HUDEP-2 (cell line): Measurements from ENCODE around the gene KLHDC7B.

ENCODE experiments used
- DNase-seq, 76 experiments: peaks; one replicate each; lab custom pipeline; 2025; ENCODE audit not compliant: unreplicated experiment in 76 of 76; lab: John Stamatoyannopoulos, UW

Gene KLHDC7B

DNA sequence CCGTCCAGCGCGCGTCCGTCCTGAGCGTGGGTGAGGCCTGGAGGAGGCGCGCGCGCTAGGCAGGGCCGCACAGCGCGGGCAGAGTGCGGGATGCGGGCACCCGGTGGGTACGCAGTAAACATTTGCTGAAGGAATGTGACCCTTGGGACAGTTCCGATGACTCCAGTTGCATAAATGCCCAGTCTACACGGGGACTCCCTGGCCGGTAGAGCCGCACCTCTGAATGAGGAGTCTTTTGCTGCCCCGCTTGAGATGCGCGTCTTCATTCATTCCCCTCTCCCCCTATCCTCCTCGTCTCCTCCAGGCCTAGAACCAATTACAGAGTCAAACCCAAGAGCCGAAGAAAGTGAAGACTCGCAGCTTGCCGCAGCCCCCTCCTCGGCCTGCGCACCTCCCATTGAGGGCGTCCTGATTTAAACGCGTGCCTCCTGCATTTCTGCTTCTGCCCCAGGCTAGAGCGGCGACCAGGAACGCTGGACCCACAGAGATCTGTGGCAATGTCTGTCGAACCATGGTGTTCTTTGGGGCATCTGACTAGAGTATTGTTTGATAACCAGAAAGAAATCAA lies 37.7 kb downstream of the KLHDC7B start:
- peak in 1 of 76 experiments; percentile 61 for DNase-seq

DNA sequence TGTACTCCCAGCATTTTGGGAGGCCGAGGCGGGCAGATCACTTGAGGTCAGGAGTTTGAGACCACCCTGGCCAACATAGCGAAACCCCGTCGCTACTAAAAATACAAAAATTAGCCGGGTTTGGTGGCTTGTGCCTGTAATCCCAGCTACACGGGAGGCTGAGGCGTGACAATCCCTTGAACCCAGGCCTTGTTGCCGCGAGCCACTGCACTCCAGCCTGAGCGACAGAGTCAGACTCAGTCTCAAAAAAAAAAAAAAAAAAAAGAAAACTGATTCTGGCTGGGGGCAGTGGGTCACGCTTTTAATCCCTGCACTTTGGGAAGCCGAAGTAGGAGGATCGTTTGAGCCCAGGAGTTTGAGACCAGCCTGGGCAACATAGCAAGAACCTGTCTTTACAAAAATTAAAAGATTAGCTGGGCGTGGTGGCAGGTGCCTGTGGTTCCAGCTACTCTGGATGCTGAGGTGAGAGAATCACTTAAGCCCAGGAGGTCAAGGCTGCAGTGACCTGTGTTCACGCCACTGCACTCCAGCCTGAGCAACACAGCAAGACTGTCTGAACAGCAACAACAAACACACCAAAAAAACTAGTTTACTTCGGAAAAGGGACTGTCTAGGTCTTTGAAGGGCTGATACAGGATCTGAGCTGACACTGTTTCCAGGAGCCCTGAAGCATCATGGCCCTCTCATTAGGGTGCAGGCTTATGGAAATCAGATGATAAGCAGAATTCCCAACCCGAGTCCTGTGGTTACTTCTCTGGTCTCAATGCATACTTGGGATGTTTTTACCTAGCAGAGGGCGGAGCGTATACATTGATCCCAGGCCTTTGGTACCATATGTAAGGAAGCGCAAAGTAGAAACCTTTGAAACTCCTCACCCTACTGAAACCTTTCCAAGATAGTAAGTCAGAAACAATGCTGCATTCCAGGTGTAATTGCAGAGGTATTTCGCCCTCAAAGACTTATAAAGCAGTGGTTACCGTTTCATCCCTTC lies 38.7 kb downstream of the KLHDC7B start:
- DNase-seq, result no peak

- DNase-seq, result no peak
Observed at GRCh38 chr22:50585238-50585637, 39.5 kb downstream of the KLHDC7B start.

- DNase-seq, result no peak
Observed at GRCh38 chr22:50585781-50586180, 40.1 kb downstream of the KLHDC7B start.

GRCh38 chr22:50586416-50586815 lies 40.7 kb downstream of the KLHDC7B start:
- DNase-seq, result no peak

DNA sequence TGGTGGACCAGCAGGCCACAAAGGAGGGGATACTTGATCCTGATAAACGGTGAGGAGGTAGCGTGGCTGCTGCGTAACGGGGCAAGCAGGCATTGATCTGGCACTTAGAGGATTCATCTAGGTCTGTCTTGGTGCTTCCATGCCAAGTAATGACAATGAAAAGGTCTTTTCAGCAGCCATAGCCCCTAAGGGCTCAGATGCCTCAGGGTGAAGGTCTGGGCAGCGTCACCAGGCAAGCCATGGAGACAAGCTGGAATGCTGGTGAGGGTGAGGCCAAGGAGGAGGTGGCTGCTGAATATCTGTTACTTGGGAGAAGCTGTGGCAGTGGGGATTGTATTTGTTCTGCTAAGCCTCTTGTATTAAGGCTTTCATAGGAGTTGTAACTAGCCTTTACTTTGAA lies 41.7 kb downstream of the KLHDC7B start:
- DNase-seq, result no peak

DNA sequence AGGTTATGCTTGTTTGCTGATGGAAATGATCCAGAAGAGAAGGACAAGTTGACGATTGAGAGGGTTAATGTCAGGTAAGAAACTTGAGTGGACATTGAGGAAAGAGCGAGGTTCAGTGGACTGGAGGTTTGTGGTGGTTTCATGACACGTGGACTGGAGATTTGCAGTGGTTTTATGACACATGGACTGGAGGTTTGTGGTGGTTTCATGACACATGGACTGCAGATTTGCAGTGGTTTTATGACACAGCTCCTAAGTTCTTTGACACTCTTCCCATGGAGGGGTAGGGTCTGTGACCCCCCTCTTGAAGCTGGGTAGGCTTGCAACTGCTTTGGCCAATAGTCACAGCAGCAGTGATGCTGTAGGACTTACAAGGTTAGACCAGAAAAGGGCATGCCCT lies 49.5 kb downstream of the KLHDC7B start:
- DNase-seq, result no peak

GRCh38 chr22:50597097-50597496 lies 51.4 kb downstream of the KLHDC7B start:
- DNase-seq, result no peak

DNA sequence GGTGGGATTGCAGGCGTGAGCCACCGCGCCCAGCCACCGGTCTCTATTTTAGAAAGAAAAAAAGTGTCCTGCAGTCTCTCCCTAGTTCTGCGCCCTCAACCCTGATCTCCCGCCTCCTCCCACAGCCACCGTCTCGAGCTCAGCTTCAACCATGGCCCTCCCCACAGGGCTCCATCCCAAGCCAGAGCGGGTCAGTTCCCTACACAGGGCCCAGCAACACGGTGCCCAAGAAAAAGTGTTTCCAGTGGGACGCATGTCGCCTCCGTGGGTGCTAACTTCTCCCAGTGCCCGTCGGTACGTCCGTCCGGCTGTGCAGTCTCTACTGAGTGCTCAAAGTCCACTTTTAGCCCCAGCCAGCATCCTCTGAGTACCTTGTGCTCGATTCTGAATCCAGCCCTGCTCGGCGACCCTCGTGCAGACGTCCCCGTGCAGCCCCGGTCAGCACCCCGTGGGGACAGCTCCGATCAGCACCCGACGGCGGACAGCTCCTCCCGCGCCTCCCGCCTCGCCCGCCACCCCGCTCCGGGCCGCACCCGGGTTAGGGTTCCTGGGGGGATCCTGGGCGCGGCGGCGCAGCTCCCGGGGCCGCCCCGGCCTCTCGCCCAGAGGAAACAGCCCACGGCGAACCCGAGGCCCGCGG lies 54.2 kb downstream of the KLHDC7B start:
- peak in 23 of 76 experiments; percentile 6 to 54 (median 20) for DNase-seq

DNA sequence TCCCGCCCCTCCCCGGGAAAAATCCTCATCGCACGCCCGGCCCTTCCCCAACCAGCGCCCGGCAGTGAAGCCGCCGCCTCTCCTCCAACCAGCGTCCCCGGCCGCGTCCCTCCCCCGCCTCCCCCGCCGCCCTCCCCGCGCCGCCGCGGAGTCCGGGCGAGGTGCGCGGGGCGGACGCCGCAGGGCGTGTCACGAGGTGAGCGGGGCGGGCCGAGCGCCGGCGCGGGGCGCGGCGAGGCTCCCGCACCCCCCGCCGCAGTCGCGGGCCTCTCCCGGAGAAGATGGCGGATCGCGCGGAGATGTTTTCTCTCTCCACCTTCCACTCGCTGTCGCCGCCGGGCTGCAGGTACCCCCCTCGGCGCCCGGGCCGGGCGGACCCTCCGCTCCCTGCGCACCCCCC lies 54.8 kb downstream of the KLHDC7B start, which contains the start of gene MAPK8IP2:
TSS of gene MAPK8IP2 (plus strand) at position 256 of the 400 bp plus-strand sequence. CDS start at position 282, 26 bp downstream.
- DNase-seq, result peak in 1 of 76 experiments; percentile 15
